ENCODE measurements around the gene SERTAD3. TPM values are rescaled to one million over a fixed set of nuclear protein-coding genes. Genes with fewer than 3 reads are reported as not detected.

The SERTAD3 gene
- total RNA-seq, 4 donors from 2014 or later: 13.7 to 17.5 (median 15.5) TPM

GRCh38 chr19:40442328-40443130 is 1.6 kb downstream of the SERTAD3 start:
- no peak for TF ChIP-seq CTCF (IDR thresholded peaks at IDR 0.05; ENCODE audit: low read depth)

GRCh38 chr19:40441719-40442253 is 2.3 kb downstream of the SERTAD3 start:
- no peak for TF ChIP-seq CTCF (IDR thresholded peaks at IDR 0.05; ENCODE audit: low read depth)

- TF ChIP-seq CTCF (IDR thresholded peaks at IDR 0.05; ENCODE audit: low read depth): no peak
Observed at GRCh38 chr19:40438284-40438683, 5.9 kb downstream of the SERTAD3 start.

GRCh38 chr19:40433391-40434216 is 10.5 kb downstream of the SERTAD3 start:
- no peak for TF ChIP-seq CTCF (IDR thresholded peaks at IDR 0.05; ENCODE audit: low read depth)

- TF ChIP-seq CTCF (IDR thresholded peaks at IDR 0.05; ENCODE audit: low read depth): no peak
Observed at GRCh38 chr19:40431698-40432097, 12.4 kb downstream of the SERTAD3 start.

GRCh38 chr19:40425450-40426287 is 18.5 kb downstream of the SERTAD3 start, which contains the start of gene SERTAD1:
Gene SERTAD1 (minus strand): TSS chr19:40425992. CDS start chr19:40423546, 2,446 bp downstream.
- TF ChIP-seq CTCF (IDR thresholded peaks at IDR 0.05; ENCODE audit: low read depth): no peak
